H9 (cell line): Measurements from ENCODE around the gene CACNB4. TPM values are rescaled to one million over a fixed set of nuclear protein-coding genes. Genes with fewer than 3 reads are reported as not detected.

Source experiments
- DNase-seq: peaks from one replicate; pipeline ENCODE4 v3.0.0-alpha.2; 2017
- H2AFZ ChIP-seq: one replicate; pipeline ENCODE4 v1.6.1; 2013; ENCODE audit warnings: mild to moderate bottlenecking, low read length, control low read depth, moderate library complexity
- H2AK5ac ChIP-seq: 2 replicates; pipeline ENCODE4 v1.6.1; 2013; ENCODE audit warnings: low read length, control low read depth, mixed read lengths; ENCODE audit not compliant: insufficient read length
- H2BK120ac ChIP-seq: one replicate; pipeline ENCODE4 v1.6.1; 2013; ENCODE audit warnings: low read depth, mild to moderate bottlenecking, low read length, control low read depth, inconsistent platforms; ENCODE audit not compliant: poor library complexity, severe bottlenecking
- H2BK12ac ChIP-seq: 2 replicates; pipeline ENCODE4 v1.6.1; 2013; ENCODE audit warnings: low read length, control low read depth, mixed read lengths, low read depth; ENCODE audit not compliant: insufficient read length
- H2BK15ac ChIP-seq: 2 replicates; pipeline ENCODE4 v1.6.1; 2013; ENCODE audit warnings: low read depth, low read length, control low read depth
- H2BK20ac ChIP-seq: one replicate; pipeline ENCODE4 v1.6.1; 2013; ENCODE audit warnings: low read depth, mild to moderate bottlenecking, low read length, control low read depth, inconsistent platforms; ENCODE audit not compliant: poor library complexity, severe bottlenecking
- H2BK5ac ChIP-seq: 2 replicates; pipeline ENCODE4 v1.6.1; 2013; ENCODE audit warnings: low read length, control low read depth, mixed read lengths; ENCODE audit not compliant: insufficient read length
- H3K14ac ChIP-seq: 2 replicates; pipeline ENCODE4 v1.6.1; 2013; ENCODE audit warnings: low read length, control low read depth; ENCODE audit not compliant: insufficient read depth
- H3K18ac ChIP-seq: 2 replicates; pipeline ENCODE4 v1.6.1; 2013; ENCODE audit warnings: low read depth, mild to moderate bottlenecking, mixed read lengths, low read length, control low read depth; ENCODE audit not compliant: insufficient read length
- H3K23ac ChIP-seq: 2 replicates; pipeline ENCODE4 v1.6.1; 2013; ENCODE audit warnings: low read length, control low read depth, mixed read lengths, low read depth; ENCODE audit not compliant: insufficient read length
- H3K23me2 ChIP-seq: 2 replicates; pipeline ENCODE4 v1.6.1; 2013; ENCODE audit warnings: low read depth, mild to moderate bottlenecking, mixed read lengths, low read length, control low read depth; ENCODE audit not compliant: insufficient read length, poor library complexity, severe bottlenecking
- H3K27ac ChIP-seq: 2 replicates; pipeline ENCODE4 v1.5.1; 2013; ENCODE audit warnings: low read length, control low read depth, mixed read lengths, low read depth; ENCODE audit not compliant: insufficient read length
- H3K27me3 ChIP-seq: 2 replicates; pipeline ENCODE4 v1.6.1; 2013; ENCODE audit warnings: low read length, control low read depth, inconsistent platforms; ENCODE audit not compliant: insufficient read depth
- H3K4ac ChIP-seq: 2 replicates; pipeline ENCODE4 v1.6.1; 2013; ENCODE audit warnings: low read depth, mild to moderate bottlenecking, control low read depth, inconsistent platforms, low read length, moderate library complexity
- H3K4me1 ChIP-seq: 2 replicates; pipeline ENCODE4 v1.6.1; 2013; ENCODE audit warnings: low read length, control low read depth, inconsistent platforms; ENCODE audit not compliant: insufficient read depth
- H3K4me2 ChIP-seq: 2 replicates; pipeline ENCODE4 v1.6.1; 2013; ENCODE audit warnings: low read length, control low read depth, mixed read lengths; ENCODE audit not compliant: insufficient read length, insufficient read depth
- H3K56ac ChIP-seq: 2 replicates; pipeline ENCODE4 v1.6.1; 2013; ENCODE audit warnings: low read depth, mild to moderate bottlenecking, mixed read lengths, low read length, control low read depth; ENCODE audit not compliant: insufficient read length
- H3K79me1 ChIP-seq: 2 replicates; pipeline ENCODE4 v1.6.1; 2013; ENCODE audit warnings: low read depth, mild to moderate bottlenecking, moderate library complexity, low read length, control low read depth, inconsistent platforms; ENCODE audit not compliant: insufficient read depth, poor library complexity, severe bottlenecking
- H3K79me2 ChIP-seq: 2 replicates; pipeline ENCODE4 v1.6.1; 2013; ENCODE audit warnings: low read length, control low read depth, inconsistent platforms; ENCODE audit not compliant: insufficient read depth
- H3K9ac ChIP-seq: 2 replicates; pipeline ENCODE4 v1.6.1; 2013; ENCODE audit warnings: low read length, control low read depth, mixed read lengths; ENCODE audit not compliant: insufficient read length; ENCODE audit errors: extremely low read depth
- H3K9me3 ChIP-seq: one replicate; pipeline ENCODE4 v1.6.1; 2013; ENCODE audit warnings: low read depth, low read length, inconsistent platforms; ENCODE audit not compliant: control insufficient read depth
- H3T11ph ChIP-seq: one replicate; pipeline ENCODE4 v1.6.1; 2013; ENCODE audit warnings: mild to moderate bottlenecking, low read length, control low read depth, inconsistent platforms
- H4K20me1 ChIP-seq: one replicate; pipeline ENCODE4 v1.6.1; 2013; ENCODE audit not compliant: control insufficient read depth, insufficient read length, insufficient read depth
- H4K5ac ChIP-seq: 2 replicates; pipeline ENCODE4 v1.6.1; 2013; ENCODE audit warnings: low read depth, mild to moderate bottlenecking, mixed read lengths, low read length, control low read depth; ENCODE audit not compliant: insufficient read length
- H4K8ac ChIP-seq: replicated peaks from 2 replicates; pipeline ENCODE4 v1.6.1; 2013; ENCODE audit warnings: low read length, control low read depth, mixed read lengths, low read depth; ENCODE audit not compliant: insufficient read length
- H4K91ac ChIP-seq: 2 replicates; pipeline ENCODE4 v1.6.1; 2013; ENCODE audit warnings: low read depth, mild to moderate bottlenecking, moderate library complexity, mixed read lengths, low read length, control low read depth; ENCODE audit not compliant: insufficient read length
- H3K27ac Mint-ChIP-seq, 3 experiments: 2 replicates in 2 of 3; 3 replicates in 1 of 3; pipeline ENCODE4 v1.8.0; 2020 to 2021; ENCODE audit warnings: mixed read lengths in 3 of 3, mild to moderate bottlenecking in 1 of 3, moderate library complexity in 1 of 3
- H3K27me3 Mint-ChIP-seq: 2 replicates; pipeline ENCODE4 v1.8.0; 2021; ENCODE audit warnings: low read depth, mild to moderate bottlenecking, moderate library complexity, mixed read lengths
- H3K36me3 Mint-ChIP-seq, 3 experiments: 2 replicates in 2 of 3; 3 replicates in 1 of 3; pipeline ENCODE4 v1.8.0; 2020 to 2021; ENCODE audit warnings: low read depth in 3 of 3, mixed read lengths in 3 of 3; ENCODE audit not compliant: insufficient read depth in 1 of 3
- H3K4me1 Mint-ChIP-seq, 2 experiments: 2 replicates each; pipeline ENCODE4 v1.8.0; 2020; ENCODE audit warnings: mixed read lengths in 2 of 2
- H3K4me3 Mint-ChIP-seq, 2 experiments: 2 replicates in 1 of 2; 3 replicates in 1 of 2; pipeline ENCODE4 v1.8.0; 2020 to 2021; ENCODE audit warnings: mild to moderate bottlenecking in 2 of 2, mixed read lengths in 2 of 2, moderate library complexity in 1 of 2
- H3K9me3 Mint-ChIP-seq, 2 experiments: 2 replicates in 1 of 2; 3 replicates in 1 of 2; pipeline ENCODE4 v1.8.0; 2020; ENCODE audit warnings: mild to moderate bottlenecking in 2 of 2, mixed read lengths in 2 of 2, moderate library complexity in 1 of 2
- WGBS: extraction: QIAGEN DNeasy Blood & Tissue Kit; methylation state at CpG from one replicate; pipeline ENCODE4 v1.1.7; 2013; ENCODE audit warnings: missing lambda C conversion rate, low lambda C conversion rate, mixed read lengths; ENCODE audit not compliant: insufficient read length; ENCODE audit errors: extremely low coverage; 5-methylcytosine and 5-hydroxymethylcytosine counted together
- total RNA-seq: library from RNA; stranded (reverse); gene quantifications from 2 replicates; pipeline ENCODE4 v1.2.1, GENCODE V29; 2021
- TF ChIP-seq, protein P1 (sequence below): fragments of 200-600 bp; sonication (generic); conservative IDR thresholded peaks from 3 replicates; pipeline ENCODE4 v1.8.0; 2021; ENCODE audit warnings: antibody characterized with exemption, mild to moderate bottlenecking

Gene CACNB4
- total RNA-seq, 1 experiment from 2014 or later: 1.4 TPM

DNA sequence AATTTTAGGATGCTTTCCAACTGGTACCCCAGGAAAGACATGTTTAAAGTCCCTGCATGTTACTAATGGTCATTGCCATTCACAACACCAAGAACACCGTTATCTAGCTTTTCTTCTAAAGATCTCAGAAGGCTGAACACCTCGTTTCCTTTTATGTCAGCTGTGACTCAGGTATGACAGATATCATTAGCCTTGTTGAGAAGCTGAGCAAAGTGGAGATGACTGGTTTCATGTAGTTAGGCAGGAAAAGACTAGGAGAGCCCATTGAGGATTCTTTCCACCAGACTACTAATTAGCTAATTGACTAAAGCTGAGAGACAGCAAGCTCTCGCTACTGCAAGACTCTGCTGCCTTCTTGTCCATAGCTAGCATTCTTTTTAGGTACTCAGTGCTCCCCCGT, 238.6 kb downstream of the CACNB4 start:
- Histone ChIP-seq H3K4me2 (no peak overlapping the region), H4K20me1 (no peaks in the 10 kb centered on the region), H3K23ac (no peak overlapping the region), H3K9ac (no peak overlapping the region), H3K18ac (no peak overlapping the region), H2BK120ac (no peak overlapping the region), H3K79me2 (no peaks in the 10 kb centered on the region), H2BK20ac (no peak overlapping the region), H3K4ac (no peak overlapping the region), H3K23me2 (no peaks in the 10 kb centered on the region), H2BK12ac (no peak overlapping the region), H3K79me1 (no peaks in the 10 kb centered on the region), H2BK15ac (no peak overlapping the region), H3K14ac (no peak overlapping the region), H3T11ph (no peak overlapping the region), H3K4me1 (no peaks in the 10 kb centered on the region), H3K9me3 (no peaks in the 10 kb centered on the region), H3K27ac (no peak overlapping the region), H4K8ac (no peak overlapping the region), H4K5ac (no peak overlapping the region), H3K27me3 (no peaks in the 10 kb centered on the region), H2AFZ (no peak overlapping the region), H3K56ac (no peak overlapping the region), H2BK5ac (no peak overlapping the region), H4K91ac (no peak overlapping the region), H2AK5ac (no peak overlapping the region)
- H3K27me3 Mint-ChIP-seq: no peaks in the 10 kb centered on the region
- no peak overlapping the region for H3K4me3 Mint-ChIP-seq
- WGBS: no CpG with 5 or more reads among the region's 4 CpGs
- TF ChIP-seq, protein P1, sequence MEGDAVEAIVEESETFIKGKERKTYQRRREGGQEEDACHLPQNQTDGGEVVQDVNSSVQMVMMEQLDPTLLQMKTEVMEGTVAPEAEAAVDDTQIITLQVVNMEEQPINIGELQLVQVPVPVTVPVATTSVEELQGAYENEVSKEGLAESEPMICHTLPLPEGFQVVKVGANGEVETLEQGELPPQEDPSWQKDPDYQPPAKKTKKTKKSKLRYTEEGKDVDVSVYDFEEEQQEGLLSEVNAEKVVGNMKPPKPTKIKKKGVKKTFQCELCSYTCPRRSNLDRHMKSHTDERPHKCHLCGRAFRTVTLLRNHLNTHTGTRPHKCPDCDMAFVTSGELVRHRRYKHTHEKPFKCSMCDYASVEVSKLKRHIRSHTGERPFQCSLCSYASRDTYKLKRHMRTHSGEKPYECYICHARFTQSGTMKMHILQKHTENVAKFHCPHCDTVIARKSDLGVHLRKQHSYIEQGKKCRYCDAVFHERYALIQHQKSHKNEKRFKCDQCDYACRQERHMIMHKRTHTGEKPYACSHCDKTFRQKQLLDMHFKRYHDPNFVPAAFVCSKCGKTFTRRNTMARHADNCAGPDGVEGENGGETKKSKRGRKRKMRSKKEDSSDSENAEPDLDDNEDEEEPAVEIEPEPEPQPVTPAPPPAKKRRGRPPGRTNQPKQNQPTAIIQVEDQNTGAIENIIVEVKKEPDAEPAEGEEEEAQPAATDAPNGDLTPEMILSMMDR: no peak
- H3K27ac Mint-ChIP-seq: no peak overlapping the region
- peaks cover 0 to 4% of the 10 kb centered on the region in 2 experiments; a peak in 2 of 4 replicates for H3K4me1 Mint-ChIP-seq
- no peaks in the 10 kb centered on the region for H3K9me3 Mint-ChIP-seq
- no peaks in the 10 kb centered on the region for H3K36me3 Mint-ChIP-seq
- DNase-seq: no peak
